Ovary (tissue), 9 donors: ENCODE results near the gene ARMH3. TPM values are rescaled to one million over a fixed set of nuclear protein-coding genes. Genes with fewer than 3 reads are reported as not detected.
"Not testable (repeated sequence)": the region's sequence is repeated elsewhere in the genome, so short reads cannot be mapped to it uniquely, and the experiment has no call there.

Experiments used
- DNase-seq, 5 donors: peaks; one replicate each; pipeline ENCODE4 v3.0.0-alpha.2; 2019 to 2020
- H3K27ac ChIP-seq, 2 donors: fragments of 200-600 bp; one replicate each; pipeline versions ENCODE4 v1.5.1 to v1.8.0; 2019 to 2022
- H3K27me3 ChIP-seq: fragments of 200-600 bp; one replicate; pipeline ENCODE4 v1.8.0; 2022
- H3K36me3 ChIP-seq: fragments of 200-600 bp; sonication (generic); one replicate; pipeline ENCODE4 v1.5.1; 2019
- H3K4me1 ChIP-seq: one replicate; pipeline ENCODE4 v1.8.1; 2013; ENCODE audit warnings: mild to moderate bottlenecking, moderate library complexity; ENCODE audit not compliant: insufficient read depth
- H3K4me3 ChIP-seq: fragments of 200-600 bp; sonication (generic); one replicate; pipeline ENCODE4 v1.5.1; 2017
- H3K9me3 ChIP-seq, 2 donors: fragments of 200-600 bp in 1 of 2; sonication (generic) in 1 of 2; one replicate each; pipeline versions ENCODE4 v1.5.1 to v1.8.1; 2013 to 2019; ENCODE audit warnings: mild to moderate bottlenecking in 1 of 2, moderate library complexity in 1 of 2
- EP300 ChIP-seq: sonication (generic); formaldehyde crosslinking; IDR thresholded peaks from one replicate; pipeline ENCODE4 v1.6.1; 2017; ENCODE audit warnings: antibody characterized with exemption
- POLR2A ChIP-seq: fragments of 450-650 bp; IDR thresholded peaks from one replicate; pipeline ENCODE4 v1.6.1; 2017; ENCODE audit warnings: antibody characterized with exemption, mild to moderate bottlenecking, moderate library complexity
- WGBS, 3 donors: extraction: QIAGEN DNeasy Blood & Tissue Kit in 1 of 3; methylation state at CpG; one replicate each; pipeline versions ENCODE4 v1.1.5 to v1.1.7; 2013 to 2017; 5-methylcytosine and 5-hydroxymethylcytosine counted together
- intact Hi-C, 4 donors: fragments of 100-400 bp; cut with DNase I; formaldehyde crosslinking; loops; one replicate each; pipeline versions ENCODE4 v1.11.0 to v1.15.1; 2022 to 2023
- polyA plus RNA-seq, 2 donors: library from polyadenylated mRNA; stranded (reverse); fragments of 200-250 nt in 1 of 2; fragments of 350-450 nt in 1 of 2; fragmentation: Illumina TruSeq in 1 of 2; extraction: RNeasy Lipid Tissue Mini Kit (QIAGEN cat#74804) in 1 of 2; gene quantifications; one replicate each; pipeline ENCODE4 v1.2.3, GENCODE V29; 2013 to 2014
- total RNA-seq, 7 donors: library from RNA; depleted of rRNA in 2 of 7; stranded (reverse); fragments of >200 nt in 2 of 7; fragmentation: NEBNext Ultra II Directional in 3 of 7; extraction: Animal tissue kit (Norgen Biotek cat#: 25700) in 3 of 7; gene quantifications; one replicate each; pipeline versions ENCODE4 v1.1.0 to v1.2.4, GENCODE V29; 2016 to 2023
- TF ChIP-seq, protein P1 (sequence below), 3 donors: fragments of 450-650 bp in 2 of 3; fragments of 200-600 bp in 1 of 3; IDR thresholded peaks; one replicate each; pipeline versions ENCODE4 v1.5.1 to v1.8.0; 2016 to 2022; ENCODE audit warnings: antibody characterized with exemption in 3 of 3, mild to moderate bottlenecking in 1 of 3
- donor health status: DM: no; HTN: no; CAD: no; lungs with moderate emphysema.
- donor health status: DM: no; HTN: no; CAD: no.
- donor health status: Bipolar disorder and iron deficiency.
- donor health status: DM: yes; HTN: yes; CAD: no.
- donor health status: DM: no; HTN: no; CAD: no.
- donor health status: DM: yes; HTN: yes; CAD: no.

The ARMH3 gene
- total and polyA plus RNA-seq, 9 donors, result 9.1 to 24.2 (median 18.1) TPM

DNA sequence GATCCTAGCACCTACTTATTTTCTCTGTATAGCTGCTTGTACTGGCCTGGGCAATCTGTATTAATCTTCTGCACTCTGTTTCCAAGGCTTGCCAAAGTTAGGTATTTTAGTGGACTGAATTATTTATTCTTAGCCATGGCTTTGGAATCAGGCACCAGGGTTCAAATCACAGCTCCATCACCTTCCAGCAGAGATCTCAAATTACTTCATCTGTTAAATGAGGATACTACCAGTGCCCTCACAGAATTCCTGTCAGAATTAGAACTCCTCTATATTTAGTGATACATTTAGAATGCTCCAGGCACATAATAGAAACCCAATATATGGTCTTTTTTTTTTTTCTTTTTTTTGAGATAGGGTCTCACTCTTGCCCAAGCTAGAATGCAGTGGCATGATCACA, 17.6 kb downstream of the ARMH3 start:
- Histone ChIP-seq H3K27ac (no peak overlapping the region), H3K4me1 (peaks cover 1% of the 10 kb centered on the region), H3K4me3 (no peak overlapping the region), H3K9me3 (no peaks in the 10 kb centered on the region), H3K36me3 (no peaks in the 10 kb centered on the region), H3K27me3 (no peaks in the 10 kb centered on the region)
- DNase-seq, result no peak
- intact Hi-C loops, result no loop called here
- no peak for TF ChIP-seq EP300
- no peak for TF ChIP-seq POLR2A
- TF ChIP-seq, protein P1, sequence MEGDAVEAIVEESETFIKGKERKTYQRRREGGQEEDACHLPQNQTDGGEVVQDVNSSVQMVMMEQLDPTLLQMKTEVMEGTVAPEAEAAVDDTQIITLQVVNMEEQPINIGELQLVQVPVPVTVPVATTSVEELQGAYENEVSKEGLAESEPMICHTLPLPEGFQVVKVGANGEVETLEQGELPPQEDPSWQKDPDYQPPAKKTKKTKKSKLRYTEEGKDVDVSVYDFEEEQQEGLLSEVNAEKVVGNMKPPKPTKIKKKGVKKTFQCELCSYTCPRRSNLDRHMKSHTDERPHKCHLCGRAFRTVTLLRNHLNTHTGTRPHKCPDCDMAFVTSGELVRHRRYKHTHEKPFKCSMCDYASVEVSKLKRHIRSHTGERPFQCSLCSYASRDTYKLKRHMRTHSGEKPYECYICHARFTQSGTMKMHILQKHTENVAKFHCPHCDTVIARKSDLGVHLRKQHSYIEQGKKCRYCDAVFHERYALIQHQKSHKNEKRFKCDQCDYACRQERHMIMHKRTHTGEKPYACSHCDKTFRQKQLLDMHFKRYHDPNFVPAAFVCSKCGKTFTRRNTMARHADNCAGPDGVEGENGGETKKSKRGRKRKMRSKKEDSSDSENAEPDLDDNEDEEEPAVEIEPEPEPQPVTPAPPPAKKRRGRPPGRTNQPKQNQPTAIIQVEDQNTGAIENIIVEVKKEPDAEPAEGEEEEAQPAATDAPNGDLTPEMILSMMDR (IDR thresholded peaks at IDR 0.05), result no peak

- 94 to 97% (median 96%) methylated on average over 18 to 32 of the region's 33 CpGs for WGBS, 3 donors
- H3K27me3 ChIP-seq, DNase-seq, H3K36me3 ChIP-seq, H3K4me1 ChIP-seq, H3K9me3 ChIP-seq, H3K27ac ChIP-seq, intact Hi-C loops, H3K4me3 ChIP-seq: not testable (repeated sequence)
These were observed 20.2 kb downstream of the ARMH3 start for GRCh38 chr10:102035807-102036206.

DNA sequence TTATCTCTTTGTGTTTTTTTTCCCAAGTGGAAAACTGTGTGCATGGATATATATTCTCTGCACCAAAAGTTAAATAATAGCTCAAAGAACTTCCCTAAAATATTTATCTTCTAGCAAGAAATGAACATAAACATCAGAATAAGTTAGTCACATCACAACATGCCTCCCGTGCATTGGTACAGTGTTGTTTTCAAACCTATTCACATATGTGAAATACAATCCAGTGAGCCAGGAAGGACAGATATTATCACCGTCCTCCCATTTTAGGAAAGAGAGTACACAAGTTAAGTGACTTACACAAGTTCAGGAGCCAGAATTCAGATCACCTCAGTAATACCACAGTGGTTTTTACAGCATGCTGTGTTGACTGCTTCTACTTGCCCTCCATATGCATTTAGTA, 22.2 kb downstream of the ARMH3 start:
- TF ChIP-seq, protein P1 (IDR thresholded peaks at IDR 0.05), result no peak
- Histone ChIP-seq H3K4me1 (no peaks in the 10 kb centered on the region), H3K9me3 (no peaks in the 10 kb centered on the region), H3K4me3 (no peak overlapping the region), H3K27ac (no peak overlapping the region), H3K36me3 (no peaks in the 10 kb centered on the region), H3K27me3 (no peaks in the 10 kb centered on the region)
- intact Hi-C loops, result no loop called here
- no peak for DNase-seq
- 47 to 83% (median 72%) methylated on average over 2 of the region's 2 CpGs for WGBS, 3 donors

GRCh38 chr10:102027261-102027660, 28.7 kb downstream of the ARMH3 start:
- H3K4me3 ChIP-seq, result no peak overlapping the region
- H3K27me3 ChIP-seq, result no peaks in the 10 kb centered on the region
- no peak for TF ChIP-seq EP300
- TF ChIP-seq, protein P1 (IDR thresholded peaks at IDR 0.05), result no peak
- TF ChIP-seq POLR2A, result no peak
- WGBS, 3 donors, result 89 to 96% (median 92%) methylated on average over 2 of the region's 2 CpGs
- intact Hi-C loops, result no loop called here
- DNase-seq, result no peak
- no peaks in the 10 kb centered on the region for H3K4me1 ChIP-seq
- no peaks in the 10 kb centered on the region for H3K36me3 ChIP-seq
- no peak overlapping the region for H3K27ac ChIP-seq
- no peaks in the 10 kb centered on the region for H3K9me3 ChIP-seq

- 86 to 90% (median 90%) methylated on average over 3 of the region's 3 CpGs for WGBS, 3 donors
- H3K9me3 ChIP-seq, result no peaks in the 10 kb centered on the region
- no peak overlapping the region for H3K27ac ChIP-seq
- no peaks in the 10 kb centered on the region for H3K36me3 ChIP-seq
- no peak for TF ChIP-seq EP300
- TF ChIP-seq POLR2A, result no peak
- TF ChIP-seq, protein P1 (IDR thresholded peaks at IDR 0.05), result no peak
- no peaks in the 10 kb centered on the region for H3K4me1 ChIP-seq
- H3K27me3 ChIP-seq, result no peaks in the 10 kb centered on the region
- no peak for DNase-seq
- H3K4me3 ChIP-seq, result no peak overlapping the region
- intact Hi-C loops, result no loop called here
These were observed 31.2 kb downstream of the ARMH3 start for GRCh38 chr10:102024799-102025198.
